HepG2 (cell line): Measurements from ENCODE around the gene C1orf159. TPM values are rescaled to one million over a fixed set of nuclear protein-coding genes. Genes with fewer than 3 reads are reported as not detected.

Source experiments
- BRCA1 ChIP-seq: sonication (generic); formaldehyde crosslinking; IDR thresholded peaks from 2 replicates; pipeline ENCODE4 v1.4.0; 2020; ENCODE audit warnings: missing genetic modification reagents
- CHD4 ChIP-seq: fragments of 200-600 bp; sonication (generic); IDR thresholded peaks from 2 replicates; pipeline ENCODE4 v1.7.0; 2017; ENCODE audit warnings: mild to moderate bottlenecking, low read length, borderline replicate concordance
- IKZF1 ChIP-seq: fragments of 450-650 bp; IDR thresholded peaks from 2 replicates; pipeline ENCODE4 v1.7.1; 2016
- PAX8 ChIP-seq: sonication (generic); formaldehyde crosslinking; IDR thresholded peaks from 2 replicates; pipeline ENCODE4 v1.8.0; 2022; ENCODE audit warnings: mild to moderate bottlenecking, missing genetic modification reagents, borderline replicate concordance
- SETDB1 ChIP-seq: sonication (generic); formaldehyde crosslinking; IDR thresholded peaks from 2 replicates; pipeline ENCODE4 v1.5.1; 2020; ENCODE audit warnings: missing genetic modification reagents, mild to moderate bottlenecking, borderline replicate concordance
- ZBTB38 ChIP-seq: sonication (generic); formaldehyde crosslinking; IDR thresholded peaks from 2 replicates; pipeline ENCODE4 v1.5.1; 2020; ENCODE audit warnings: mild to moderate bottlenecking, missing genetic modification reagents
- ZNF44 ChIP-seq: sonication (generic); formaldehyde crosslinking; IDR thresholded peaks from 2 replicates; pipeline ENCODE4 v1.5.1; 2020; ENCODE audit warnings: mild to moderate bottlenecking, missing genetic modification reagents
- ZNF546 ChIP-seq: sonication (generic); formaldehyde crosslinking; conservative IDR thresholded peaks from 2 replicates; pipeline ENCODE4 v1.8.1; 2023; ENCODE audit warnings: mild to moderate bottlenecking, missing genetic modification reagents
- polyA plus RNA-seq, 8 experiments: library from polyadenylated mRNA; depleted of rRNA in 3 of 8; stranded (reverse) in 7 of 8; unstranded in 1 of 8; fragments of >200 nt; fragmentation: Illumina TruSeq in 4 of 8; extraction: Trizol in 4 of 8; gene quantifications; 2 replicates each; pipeline versions ENCODE4 v1.2.1 to v1.2.3, GENCODE V29; 2011 to 2016; ENCODE audit warnings: low read depth in 4 of 8, missing spikeins in 1 of 8, mixed read lengths in 1 of 8; ENCODE audit not compliant: insufficient read depth in 1 of 8
- total RNA-seq, 5 experiments: library from RNA; depleted of rRNA; stranded (reverse); fragments of >200 nt; fragmentation: Illumina TruSeq; extraction: Trizol; gene quantifications; 2 replicates each; pipeline ENCODE4 v1.2.3, GENCODE V29; 2016; ENCODE audit warnings: low read depth in 1 of 5
- TF ChIP-seq, protein P1 (sequence below): sonication (generic); formaldehyde crosslinking; IDR thresholded peaks from 2 replicates; pipeline ENCODE4 v1.9.0; 2021; ENCODE audit warnings: missing genetic modification reagents, borderline replicate concordance
- TF ChIP-seq, protein P2 (sequence below): sonication (generic); formaldehyde crosslinking; IDR thresholded peaks from 2 replicates; pipeline ENCODE4 v1.4.0; 2020; ENCODE audit warnings: missing genetic modification reagents
- TF ChIP-seq, protein P3 (sequence below): sonication (generic); formaldehyde crosslinking; IDR thresholded peaks from 2 replicates; pipeline ENCODE4 v1.4.0; 2020; ENCODE audit warnings: mild to moderate bottlenecking, missing genetic modification reagents
- TF ChIP-seq, protein P4 (sequence below): IDR thresholded peaks from 2 replicates; pipeline ENCODE4 v1.6.1; 2012; ENCODE audit warnings: low read length, improper control_type of control experiment

C1orf159 gene
- total and polyA plus RNA-seq, 2 of the 13 experiments (the other 11 are each of a cell fraction or from before 2014, with no cell fraction given) = 3.8 to 6.7 TPM

DNA sequence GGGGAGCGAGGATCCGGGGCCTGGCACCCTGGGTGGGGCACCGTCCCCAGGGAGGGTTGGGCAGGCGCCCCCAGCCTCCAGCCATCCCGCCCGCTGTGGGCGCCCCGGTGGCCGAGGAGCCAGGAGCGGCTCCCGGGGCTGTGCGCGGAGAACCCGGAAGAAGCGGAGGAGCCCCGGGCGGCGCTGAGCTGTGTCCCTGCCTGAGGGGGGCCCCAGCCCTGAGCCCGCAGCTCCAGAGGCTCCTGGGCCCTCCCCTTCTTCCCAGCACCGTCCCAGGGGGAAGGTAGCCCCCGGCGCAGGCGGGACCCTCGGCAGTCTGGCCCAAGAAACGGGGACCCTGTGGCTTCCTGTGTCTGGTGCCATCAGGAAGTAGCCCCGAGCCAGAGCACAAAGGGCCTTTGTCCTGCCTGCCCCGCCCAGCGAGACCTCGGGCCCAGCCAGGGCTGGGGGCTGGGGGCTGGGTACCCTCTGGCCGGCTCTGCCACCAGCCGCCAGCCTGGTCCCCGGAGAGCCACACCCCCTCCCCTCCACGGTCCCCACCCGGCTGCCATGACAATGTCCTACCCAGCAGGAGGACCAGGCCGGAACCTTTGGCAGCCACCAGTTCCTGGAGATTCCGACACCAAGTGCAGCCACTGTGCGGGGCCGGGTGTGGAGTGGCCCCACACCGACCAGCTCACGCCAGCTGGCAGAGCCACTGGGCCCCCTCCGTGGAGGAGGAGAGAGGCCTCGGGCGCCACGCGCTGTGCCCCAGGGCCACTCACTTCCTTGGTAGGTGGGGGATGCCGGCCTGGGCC is 42.2 kb upstream of the C1orf159 start (continued):
- TF ChIP-seq ZNF546 = no peak
- no peak for TF ChIP-seq ZNF44 (CRISPR knock-in tag)
- TF ChIP-seq, protein P1, sequence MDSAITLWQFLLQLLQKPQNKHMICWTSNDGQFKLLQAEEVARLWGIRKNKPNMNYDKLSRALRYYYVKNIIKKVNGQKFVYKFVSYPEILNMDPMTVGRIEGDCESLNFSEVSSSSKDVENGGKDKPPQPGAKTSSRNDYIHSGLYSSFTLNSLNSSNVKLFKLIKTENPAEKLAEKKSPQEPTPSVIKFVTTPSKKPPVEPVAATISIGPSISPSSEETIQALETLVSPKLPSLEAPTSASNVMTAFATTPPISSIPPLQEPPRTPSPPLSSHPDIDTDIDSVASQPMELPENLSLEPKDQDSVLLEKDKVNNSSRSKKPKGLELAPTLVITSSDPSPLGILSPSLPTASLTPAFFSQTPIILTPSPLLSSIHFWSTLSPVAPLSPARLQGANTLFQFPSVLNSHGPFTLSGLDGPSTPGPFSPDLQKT (CRISPR knock-in tag) = no peak
- TF ChIP-seq IKZF1 = no peak
- TF ChIP-seq CHD4 = no peak
- TF ChIP-seq, protein P2, sequence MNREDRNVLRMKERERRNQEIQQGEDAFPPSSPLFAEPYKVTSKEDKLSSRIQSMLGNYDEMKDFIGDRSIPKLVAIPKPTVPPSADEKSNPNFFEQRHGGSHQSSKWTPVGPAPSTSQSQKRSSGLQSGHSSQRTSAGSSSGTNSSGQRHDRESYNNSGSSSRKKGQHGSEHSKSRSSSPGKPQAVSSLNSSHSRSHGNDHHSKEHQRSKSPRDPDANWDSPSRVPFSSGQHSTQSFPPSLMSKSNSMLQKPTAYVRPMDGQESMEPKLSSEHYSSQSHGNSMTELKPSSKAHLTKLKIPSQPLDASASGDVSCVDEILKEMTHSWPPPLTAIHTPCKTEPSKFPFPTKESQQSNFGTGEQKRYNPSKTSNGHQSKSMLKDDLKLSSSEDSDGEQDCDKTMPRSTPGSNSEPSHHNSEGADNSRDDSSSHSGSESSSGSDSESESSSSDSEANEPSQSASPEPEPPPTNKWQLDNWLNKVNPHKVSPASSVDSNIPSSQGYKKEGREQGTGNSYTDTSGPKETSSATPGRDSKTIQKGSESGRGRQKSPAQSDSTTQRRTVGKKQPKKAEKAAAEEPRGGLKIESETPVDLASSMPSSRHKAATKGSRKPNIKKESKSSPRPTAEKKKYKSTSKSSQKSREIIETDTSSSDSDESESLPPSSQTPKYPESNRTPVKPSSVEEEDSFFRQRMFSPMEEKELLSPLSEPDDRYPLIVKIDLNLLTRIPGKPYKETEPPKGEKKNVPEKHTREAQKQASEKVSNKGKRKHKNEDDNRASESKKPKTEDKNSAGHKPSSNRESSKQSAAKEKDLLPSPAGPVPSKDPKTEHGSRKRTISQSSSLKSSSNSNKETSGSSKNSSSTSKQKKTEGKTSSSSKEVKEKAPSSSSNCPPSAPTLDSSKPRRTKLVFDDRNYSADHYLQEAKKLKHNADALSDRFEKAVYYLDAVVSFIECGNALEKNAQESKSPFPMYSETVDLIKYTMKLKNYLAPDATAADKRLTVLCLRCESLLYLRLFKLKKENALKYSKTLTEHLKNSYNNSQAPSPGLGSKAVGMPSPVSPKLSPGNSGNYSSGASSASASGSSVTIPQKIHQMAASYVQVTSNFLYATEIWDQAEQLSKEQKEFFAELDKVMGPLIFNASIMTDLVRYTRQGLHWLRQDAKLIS (CRISPR knock-in tag) = no peak
- TF ChIP-seq BRCA1 (CRISPR knock-in tag) = no peak
- TF ChIP-seq ZBTB38 (CRISPR knock-in tag) = peak; percentile 55; the same call in 1 of the 2 replicates
- TF ChIP-seq, protein P3, sequence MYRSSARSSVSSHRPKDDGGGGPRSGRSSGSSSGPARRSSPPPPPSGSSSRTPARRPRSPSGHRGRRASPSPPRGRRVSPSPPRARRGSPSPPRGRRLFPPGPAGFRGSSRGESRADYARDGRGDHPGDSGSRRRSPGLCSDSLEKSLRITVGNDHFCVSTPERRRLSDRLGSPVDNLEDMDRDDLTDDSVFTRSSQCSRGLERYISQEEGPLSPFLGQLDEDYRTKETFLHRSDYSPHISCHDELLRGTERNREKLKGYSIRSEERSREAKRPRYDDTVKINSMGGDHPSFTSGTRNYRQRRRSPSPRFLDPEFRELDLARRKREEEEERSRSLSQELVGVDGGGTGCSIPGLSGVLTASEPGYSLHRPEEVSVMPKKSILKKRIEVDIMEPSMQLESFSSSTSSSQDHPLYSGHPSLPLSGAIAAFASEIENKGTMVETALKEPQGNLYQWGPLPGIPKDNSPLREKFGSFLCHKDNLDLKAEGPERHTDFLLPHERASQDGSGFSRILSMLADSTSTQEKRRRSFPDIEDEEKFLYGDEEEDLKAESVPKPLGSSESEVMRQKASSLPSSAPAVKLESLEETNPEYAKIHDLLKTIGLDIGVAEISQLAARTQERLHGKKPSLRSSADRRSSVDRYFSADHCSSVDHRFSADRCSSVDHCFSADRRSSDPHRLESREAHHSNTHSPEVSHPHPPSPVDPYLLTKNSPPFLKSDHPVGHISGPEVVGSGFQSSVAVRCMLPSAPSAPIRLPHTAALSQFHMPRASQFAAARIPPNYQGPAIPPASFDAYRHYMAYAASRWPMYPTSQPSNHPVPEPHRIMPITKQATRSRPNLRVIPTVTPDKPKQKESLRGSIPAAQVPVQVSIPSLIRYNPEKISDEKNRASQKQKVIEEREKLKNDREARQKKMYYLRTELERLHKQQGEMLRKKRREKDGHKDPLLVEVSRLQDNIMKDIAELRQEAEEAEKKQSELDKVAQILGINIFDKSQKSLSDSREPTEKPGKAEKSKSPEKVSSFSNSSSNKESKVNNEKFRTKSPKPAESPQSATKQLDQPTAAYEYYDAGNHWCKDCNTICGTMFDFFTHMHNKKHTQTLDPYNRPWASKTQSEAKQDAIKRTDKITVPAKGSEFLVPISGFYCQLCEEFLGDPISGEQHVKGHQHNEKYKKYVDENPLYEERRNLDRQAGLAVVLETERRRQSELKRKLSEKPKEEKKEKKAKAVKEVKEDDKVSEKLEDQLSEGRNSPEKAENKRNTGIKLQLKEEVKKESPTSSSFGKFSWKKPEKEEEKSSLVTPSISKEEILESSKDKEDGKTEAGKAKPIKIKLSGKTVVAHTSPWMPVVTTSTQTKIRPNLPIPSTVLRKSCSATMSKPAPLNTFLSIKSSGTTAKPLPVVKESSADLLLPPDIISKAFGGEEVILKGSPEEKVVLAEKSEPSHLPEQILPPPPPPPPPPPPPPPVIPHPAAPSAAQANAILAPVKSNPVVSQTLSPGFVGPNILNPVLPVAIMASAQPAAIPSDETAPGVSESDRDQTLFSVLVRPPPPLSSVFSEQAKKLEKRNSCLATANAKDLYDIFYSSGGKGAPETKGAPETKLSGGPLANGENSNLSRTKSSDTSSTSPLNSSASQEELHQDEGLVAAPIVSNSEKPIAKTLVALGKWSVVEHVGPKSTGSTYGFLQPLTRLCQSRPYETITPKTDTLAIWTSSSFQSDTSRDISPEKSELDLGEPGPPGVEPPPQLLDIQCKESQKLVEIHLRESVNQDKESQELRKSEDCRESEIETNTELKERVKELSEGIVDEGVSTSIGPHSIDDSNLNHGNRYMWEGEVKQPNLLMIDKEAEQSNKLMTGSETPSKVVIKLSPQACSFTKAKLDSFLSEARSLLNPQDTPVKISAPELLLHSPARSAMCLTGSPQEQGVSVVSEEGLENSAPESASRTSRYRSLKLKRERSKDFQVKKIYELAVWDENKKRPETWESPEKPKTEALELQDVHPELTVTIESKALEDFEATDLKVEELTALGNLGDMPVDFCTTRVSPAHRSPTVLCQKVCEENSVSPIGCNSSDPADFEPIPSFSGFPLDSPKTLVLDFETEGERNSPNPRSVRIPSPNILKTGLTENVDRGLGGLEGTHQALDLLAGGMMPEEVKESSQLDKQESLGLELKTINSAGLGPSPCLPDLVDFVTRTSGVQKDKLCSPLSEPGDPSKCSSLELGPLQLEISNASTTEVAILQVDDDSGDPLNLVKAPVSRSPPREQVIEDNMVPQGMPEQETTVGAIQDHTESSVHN (CRISPR knock-in tag) = no peak
- TF ChIP-seq, protein P4, sequence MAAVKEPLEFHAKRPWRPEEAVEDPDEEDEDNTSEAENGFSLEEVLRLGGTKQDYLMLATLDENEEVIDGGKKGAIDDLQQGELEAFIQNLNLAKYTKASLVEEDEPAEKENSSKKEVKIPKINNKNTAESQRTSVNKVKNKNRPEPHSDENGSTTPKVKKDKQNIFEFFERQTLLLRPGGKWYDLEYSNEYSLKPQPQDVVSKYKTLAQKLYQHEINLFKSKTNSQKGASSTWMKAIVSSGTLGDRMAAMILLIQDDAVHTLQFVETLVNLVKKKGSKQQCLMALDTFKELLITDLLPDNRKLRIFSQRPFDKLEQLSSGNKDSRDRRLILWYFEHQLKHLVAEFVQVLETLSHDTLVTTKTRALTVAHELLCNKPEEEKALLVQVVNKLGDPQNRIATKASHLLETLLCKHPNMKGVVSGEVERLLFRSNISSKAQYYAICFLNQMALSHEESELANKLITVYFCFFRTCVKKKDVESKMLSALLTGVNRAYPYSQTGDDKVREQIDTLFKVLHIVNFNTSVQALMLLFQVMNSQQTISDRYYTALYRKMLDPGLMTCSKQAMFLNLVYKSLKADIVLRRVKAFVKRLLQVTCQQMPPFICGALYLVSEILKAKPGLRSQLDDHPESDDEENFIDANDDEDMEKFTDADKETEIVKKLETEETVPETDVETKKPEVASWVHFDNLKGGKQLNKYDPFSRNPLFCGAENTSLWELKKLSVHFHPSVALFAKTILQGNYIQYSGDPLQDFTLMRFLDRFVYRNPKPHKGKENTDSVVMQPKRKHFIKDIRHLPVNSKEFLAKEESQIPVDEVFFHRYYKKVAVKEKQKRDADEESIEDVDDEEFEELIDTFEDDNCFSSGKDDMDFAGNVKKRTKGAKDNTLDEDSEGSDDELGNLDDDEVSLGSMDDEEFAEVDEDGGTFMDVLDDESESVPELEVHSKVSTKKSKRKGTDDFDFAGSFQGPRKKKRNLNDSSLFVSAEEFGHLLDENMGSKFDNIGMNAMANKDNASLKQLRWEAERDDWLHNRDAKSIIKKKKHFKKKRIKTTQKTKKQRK = no peak
- TF ChIP-seq PAX8 (CRISPR knock-in tag) = no peak
- no peak for TF ChIP-seq SETDB1 (CRISPR knock-in tag)
